HepG2 (cell line): Measurements from ENCODE around the gene STRIP1. TPM values are rescaled to one million over a fixed set of nuclear protein-coding genes. Genes with fewer than 3 reads are reported as not detected.
A peak's percentile ranks its signal among the peaks of the same experiment; 100 is the strongest.
"Not testable (repeated sequence)": the region's sequence is repeated elsewhere in the genome, so short reads cannot be mapped to it uniquely, and the experiment has no call there.

Experiments
- ATAC-seq: fragments of 200-7000 bp; cut with Tn5 transposase; 3 replicates; pipeline ENCODE4 v1.9.1; 2020; ENCODE audit warnings: mild to moderate bottlenecking, moderate library complexity
- BruUV-seq: library from RNA; stranded (reverse); fragments of 400-500 nt; replicated peaks from 2 replicates; lab custom pipeline; 2021; lab: Mats Ljungman, UMichigan
- CTCF ChIA-PET: fragments of 300-600 bp; formaldehyde crosslinking; extraction: SDS; loops from one replicate; lab custom pipeline; 2021; ENCODE audit warnings: low total read pairs, inconsistent platforms, low intra/inter-chr PET ratio; lab: Yijun Ruan, JAX
- POLR2A ChIA-PET: fragments of 350-600 bp; sonication (Branson Sonifier 250); formaldehyde crosslinking; loops from one replicate; lab custom pipeline; 2020; ENCODE audit warnings: antibody characterized with exemption, inconsistent platforms; lab: Yijun Ruan, JAX
- DNase-seq: peaks from one replicate; pipeline ENCODE4 v3.0.0-alpha.2; 2015; ENCODE audit warnings: low spot score
- FAIRE-seq: peaks from 3 replicates; lab custom pipeline; 2011; peaks lifted over from hg19 to GRCh38; lab: Jason Lieb, UNC
- H2AFZ ChIP-seq: one replicate; pipeline ENCODE4 v1.6.1; 2011; ENCODE audit warnings: low read length, inconsistent platforms
- H3K27ac ChIP-seq: fragments of 300-600 bp; 3 replicates; pipeline ENCODE4 v1.8.0; 2011; ENCODE audit warnings: mixed run types, mild to moderate bottlenecking, mixed read lengths, low read length, inconsistent platforms; ENCODE audit not compliant: insufficient read depth; ENCODE audit errors: extremely low read length
- H3K27me3 ChIP-seq, 2 experiments: fragments of 200-600 bp in 1 of 2; 2 replicates in 1 of 2; 3 replicates in 1 of 2; pipeline versions ENCODE4 v1.6.0 to v1.8.0; 2011; ENCODE audit warnings: low read length in 2 of 2, mild to moderate bottlenecking in 2 of 2, moderate library complexity in 2 of 2, inconsistent platforms in 1 of 2; ENCODE audit not compliant: insufficient read depth in 2 of 2, control insufficient read depth in 1 of 2
- H3K36me3 ChIP-seq, 2 experiments: fragments of 200-600 bp in 1 of 2; replicated peaks in 1 of 2; 2 replicates in 1 of 2; 3 replicates in 1 of 2; pipeline versions ENCODE4 v1.5.1 to v1.8.0; 2011; ENCODE audit warnings: low read length in 2 of 2, inconsistent platforms in 1 of 2; ENCODE audit not compliant: insufficient read depth in 2 of 2, control insufficient read depth in 1 of 2
- H3K4me1 ChIP-seq: 2 replicates; pipeline ENCODE4 v1.5.1; 2012; ENCODE audit warnings: low read length, inconsistent platforms; ENCODE audit not compliant: insufficient read depth
- H3K4me2 ChIP-seq: 2 replicates; pipeline ENCODE4 v1.6.0; 2011; ENCODE audit warnings: low read depth, low read length, inconsistent platforms
- H3K4me3 ChIP-seq, 3 experiments: fragments of 200-600 bp in 1 of 3; sonication (generic), shearing (Covaris generic) in 1 of 3; replicated peaks in 1 of 3; 2 replicates each; pipeline ENCODE4 v1.5.1; 2011 to 2016; ENCODE audit warnings: low read length in 3 of 3, inconsistent platforms in 2 of 3, low read depth in 2 of 3, mild to moderate bottlenecking in 2 of 3, control low read depth in 1 of 3, mixed read lengths in 1 of 3; ENCODE audit not compliant: insufficient read depth in 1 of 3
- H3K79me2 ChIP-seq: one replicate; pipeline ENCODE4 v1.6.1; 2011; ENCODE audit warnings: low read length, inconsistent platforms; ENCODE audit not compliant: insufficient read depth
- H3K9ac ChIP-seq: 2 replicates; pipeline ENCODE4 v1.6.0; 2011; ENCODE audit warnings: mild to moderate bottlenecking, low read depth, low read length, inconsistent platforms; ENCODE audit not compliant: insufficient read depth
- H3K9me3 ChIP-seq: 2 replicates; pipeline ENCODE4 v1.5.1; 2012; ENCODE audit warnings: mild to moderate bottlenecking, low read length
- H4K20me1 ChIP-seq: 2 replicates; pipeline ENCODE4 v1.6.0; 2011; ENCODE audit warnings: inconsistent platforms, mild to moderate bottlenecking, low read length, moderate library complexity; ENCODE audit not compliant: insufficient read depth
- ARID3A ChIP-seq: IDR thresholded peaks from 2 replicates; pipeline ENCODE4 v1.6.1; 2012; ENCODE audit warnings: low read depth, low read length, improper control_type of control experiment
- CEBPB ChIP-seq: IDR thresholded peaks from 2 replicates; pipeline ENCODE4 v1.6.1; 2011; ENCODE audit warnings: low read depth, low read length, improper control_type of control experiment, borderline replicate concordance
- CEBPG ChIP-seq: IDR thresholded peaks from 2 replicates; pipeline ENCODE4 v1.6.1; 2016
- FOXK2 ChIP-seq: fragments of 450-650 bp; IDR thresholded peaks from 2 replicates; pipeline ENCODE4 v1.6.1; 2016
- FOXO1 ChIP-seq: sonication (generic); formaldehyde crosslinking; IDR thresholded peaks from 2 replicates; pipeline ENCODE4 v1.4.0; 2020; ENCODE audit warnings: missing genetic modification reagents
- GABPB1 ChIP-seq: IDR thresholded peaks from 2 replicates; pipeline ENCODE4 v1.6.1; 2016; ENCODE audit warnings: mild to moderate bottlenecking, missing genetic modification reagents, moderate library complexity, missing compliant biosample characterization
- GPN1 ChIP-seq: sonication (generic); formaldehyde crosslinking; IDR thresholded peaks from 2 replicates; pipeline ENCODE4 v1.5.1; 2020; ENCODE audit warnings: missing genetic modification reagents, borderline replicate concordance
- JDP2 ChIP-seq: sonication (generic); formaldehyde crosslinking; IDR thresholded peaks from 2 replicates; pipeline ENCODE4 v1.8.1; 2022; ENCODE audit warnings: missing genetic modification reagents, borderline replicate concordance
- JUNB ChIP-seq: sonication (generic); formaldehyde crosslinking; IDR thresholded peaks from 2 replicates; pipeline ENCODE4 v1.8.0; 2022; ENCODE audit warnings: missing genetic modification reagents, mild to moderate bottlenecking, borderline replicate concordance
- PLRG1 ChIP-seq: fragments of 450-650 bp; conservative IDR thresholded peaks from 2 replicates; pipeline ENCODE4 v1.6.1; 2016
- PLSCR1 ChIP-seq: sonication (generic); formaldehyde crosslinking; IDR thresholded peaks from 2 replicates; pipeline ENCODE4 v1.5.0; 2020; ENCODE audit warnings: missing genetic modification reagents, mild to moderate bottlenecking, borderline replicate concordance
- SIN3A ChIP-seq: IDR thresholded peaks from 2 replicates; pipeline ENCODE4 v1.6.1; 2011; ENCODE audit warnings: low read depth, mild to moderate bottlenecking, control low read depth, low read length, borderline replicate concordance
- SMARCC2 ChIP-seq: fragments of 450-650 bp; IDR thresholded peaks from 2 replicates; pipeline ENCODE4 v1.6.1; 2017; ENCODE audit warnings: antibody characterized with exemption, mild to moderate bottlenecking
- TRIM24 ChIP-seq: sonication (generic); formaldehyde crosslinking; IDR thresholded peaks from 2 replicates; pipeline ENCODE4 v1.8.0; 2022; ENCODE audit warnings: mild to moderate bottlenecking, missing genetic modification reagents
- XRCC5 ChIP-seq: fragments of 200-400 bp; formaldehyde crosslinking; optimal IDR thresholded peaks from 2 replicates; pipeline ENCODE3; 2017; ENCODE audit warnings: mild to moderate bottlenecking, low read length
- ZNF264 ChIP-seq: sonication (generic); formaldehyde crosslinking; IDR thresholded peaks from 2 replicates; pipeline ENCODE4 v1.4.0; 2020; ENCODE audit warnings: missing genetic modification reagents
- ZNF781 ChIP-seq: sonication (generic); formaldehyde crosslinking; IDR thresholded peaks from 2 replicates; pipeline ENCODE4 v1.5.1; 2020; ENCODE audit warnings: borderline replicate concordance, mild to moderate bottlenecking, missing genetic modification reagents; ENCODE audit errors: not compliant biosample characterization
- ZZZ3 ChIP-seq: sonication (generic); formaldehyde crosslinking; IDR thresholded peaks from 2 replicates; pipeline ENCODE4 v1.4.0; 2020; ENCODE audit warnings: missing genetic modification reagents, mild to moderate bottlenecking, borderline replicate concordance
- WGBS: methylation state at CpG from one replicate; pipeline ENCODE4 v1.1.6; 2017; ENCODE audit warnings: low lambda C conversion rate; 5-methylcytosine and 5-hydroxymethylcytosine counted together
- in situ Hi-C: cut with HindIII; loops from 2 replicates; pipeline ENCODE4 v1.10.0; 2017; ENCODE audit warnings: low pct_unique_long_range_greater_than_20kb; ENCODE audit not compliant: extremely low pct_ligation_motif_present
- intact Hi-C: fragments of 100-400 bp; cut with micrococcal nuclease; formaldehyde crosslinking; loops from one replicate; pipeline ENCODE4 v1.10.0; 2022; ENCODE audit not compliant: unreplicated experiment
- polyA plus RNA-seq, 8 experiments: library from polyadenylated mRNA; depleted of rRNA in 3 of 8; stranded (reverse) in 7 of 8; unstranded in 1 of 8; fragments of >200 nt; fragmentation: Illumina TruSeq in 4 of 8; extraction: Trizol in 4 of 8; gene quantifications; 2 replicates each; pipeline versions ENCODE4 v1.2.1 to v1.2.3, GENCODE V29; 2011 to 2016; ENCODE audit warnings: low read depth in 4 of 8, missing spikeins in 1 of 8, mixed read lengths in 1 of 8; ENCODE audit not compliant: insufficient read depth in 1 of 8
- total RNA-seq, 5 experiments: library from RNA; depleted of rRNA; stranded (reverse); fragments of >200 nt; fragmentation: Illumina TruSeq; extraction: Trizol; gene quantifications; 2 replicates each; pipeline ENCODE4 v1.2.3, GENCODE V29; 2016; ENCODE audit warnings: low read depth in 1 of 5

The STRIP1 gene
- total and polyA plus RNA-seq, 2 of the 13 experiments (the other 11 are each of a cell fraction or from before 2014, with no cell fraction given): 20.9 to 27.9 TPM

- TF ChIP-seq JDP2 (no peak), PLSCR1 (no peak), FOXO1 (CRISPR knock-in tag) (no peak), SMARCC2 (no peak), SIN3A (no peak)
These were observed 9.8 kb upstream of the STRIP1 start (continued) for GRCh38 chr1:110024613-110025012.

- Histone ChIP-seq H2AFZ (peak overlapping the region; percentile 65), H3K79me2 (peaks cover 11% of the 10 kb centered on the region), H3K4me1 (peaks cover 28% of the 10 kb centered on the region), H3K4me2 (peak overlapping the region; percentile 35; the same call in 1 of the 2 replicates), H3K4me3 (peak overlapping the region in 1 of 3 experiments; percentile 6; a peak in 1 of 6 replicates)
- intact Hi-C loops: loop anchor here (2.0 kb wide), 1 partner anchor 76 kb away; no protein-coding TSS in a partner anchor
- CTCF ChIA-PET, ATAC-seq, in situ Hi-C loops, BruUV-seq, FAIRE-seq, H3K27me3 ChIP-seq, H3K9ac ChIP-seq, H4K20me1 ChIP-seq, H3K36me3 ChIP-seq, POLR2A ChIA-PET, H3K27ac ChIP-seq, DNase-seq, H3K9me3 ChIP-seq: not testable (repeated sequence)
- 68% methylated on average over 4 of the region's 4 CpGs for WGBS
These were observed 3.7 kb upstream of the STRIP1 start for GRCh38 chr1:110030687-110031086.

GRCh38 chr1:110032327-110032726 is 2.1 kb upstream of the STRIP1 start:
- no TSS peak for BruUV-seq
- intact Hi-C loops (no loop called here), in situ Hi-C loops (no loop called here)
- Histone ChIP-seq H3K4me3 (no peak overlapping the region), H3K27me3 (no peaks in the 10 kb centered on the region), H3K4me1 (peaks cover 38% of the 10 kb centered on the region), H3K79me2 (peaks cover 25% of the 10 kb centered on the region), H3K9ac (no peak overlapping the region), H3K9me3 (no peaks in the 10 kb centered on the region), H2AFZ (no peak overlapping the region), H4K20me1 (peaks cover 4% of the 10 kb centered on the region; the same call in 1 of the 2 replicates), H3K27ac (no peak overlapping the region), H3K36me3 (no peaks in the 10 kb centered on the region; a peak in 1 of 5 replicates), H3K4me2 (no peak overlapping the region)
- WGBS: 98% methylated on average over 2 of the region's 2 CpGs
- FAIRE-seq (no peak), DNase-seq (no peak), ATAC-seq (no peak)
- CTCF ChIA-PET: no interaction called here
- POLR2A ChIA-PET: no interaction called here
- TF ChIP-seq ARID3A (no peak), TRIM24 (CRISPR knock-in tag) (no peak), PLRG1 (no peak), FOXK2 (no peak), JUNB (no peak), GABPB1 (no peak), GPN1 (CRISPR knock-in tag) (no peak), ZNF781 (CRISPR knock-in tag) (no peak), CEBPB (peak; percentile 91), XRCC5 (no peak), ZZZ3 (CRISPR knock-in tag) (no peak), ZNF264 (CRISPR knock-in tag) (no peak), CEBPG (CRISPR knock-in tag) (peak; percentile 33; the same call in 1 of the 2 replicates)
